Measurements from ENCODE around the gene TGM4.

TGM4 gene

GRCh38 chr3:44932986-44933944, 58.9 kb downstream of the TGM4 start:
- H4K91ac ChIP-seq (ENCODE audit: low read depth, low read length, poor library complexity), result no peak overlapping the region
- H3K9me3 ChIP-seq (replicated peaks in 1 of 2; ENCODE audit: control insufficient read depth in 2 of 2, insufficient read depth in 1 of 2, low read depth in 1 of 2, low read length in 2 of 2), result no peaks in the 10 kb centered on the region
- peak overlapping the region; percentile 63 for H3K18ac ChIP-seq (ENCODE audit: low read length)
- H3K23ac ChIP-seq (ENCODE audit: low read depth, low read length, poor library complexity), result peak overlapping the region; percentile 30
- peak overlapping the region; percentile 25 for H2AFZ ChIP-seq (ENCODE audit: low read length)
- no peak overlapping the region for H3K4me2 ChIP-seq (ENCODE audit: insufficient read depth, low read length, poor library complexity, severe bottlenecking)
- H4K8ac ChIP-seq (ENCODE audit: low read depth, low read length), result no peak overlapping the region
- peaks cover 3% of the 10 kb centered on the region for H3K79me1 ChIP-seq (ENCODE audit: low read depth, low read length)
- H2BK120ac ChIP-seq (ENCODE audit: low read depth, low read length), result peak overlapping the region; percentile 52
- H3K36me3 ChIP-seq (replicated peaks in 1 of 2; ENCODE audit: control insufficient read depth in 2 of 2, insufficient read depth in 2 of 2, low read length in 2 of 2), result peaks cover 15 to 78% of the 10 kb centered on the region in 2 donors
- peaks cover 17 to 20% of the 10 kb centered on the region in 2 donors for H3K4me1 ChIP-seq (ENCODE audit: control insufficient read depth in 2 of 2, insufficient read depth in 1 of 2, low read depth in 1 of 2, low read length in 2 of 2)
- peak overlapping the region; percentile 54 for H2BK5ac ChIP-seq (ENCODE audit: low read length)
- no peak for DNase-seq (ENCODE audit: low spot score)
- no peak overlapping the region for H3K4me3 ChIP-seq (ENCODE audit: low read length in 2 of 2)
- no peak overlapping the region for H3K4ac ChIP-seq (ENCODE audit: low read length)
- H3K14ac ChIP-seq (ENCODE audit: low read length), result no peak overlapping the region
- H2AK5ac ChIP-seq (ENCODE audit: low read depth, low read length), result peak overlapping the region; percentile 78
- H3K9ac ChIP-seq (ENCODE audit: low read depth, low read length, poor library complexity), result no peak overlapping the region
- peak overlapping the region; percentile 77 for H3K27ac ChIP-seq (replicated peaks; ENCODE audit: low read length)
- peak overlapping the region; percentile 5 for H2BK15ac ChIP-seq (ENCODE audit: low read length)
- H3K27me3 ChIP-seq (ENCODE audit: control insufficient read depth in 3 of 3, insufficient read depth in 3 of 3, low read depth in 1 of 3, low read length in 3 of 3), result no peaks in the 10 kb centered on the region
- WGBS, 2 donors (ENCODE audit: extremely low coverage in 2 of 2, insufficient read length in 2 of 2, insufficient replicate concordance in 1 of 2), result no CpG with 5 or more reads among the region's 14 CpGs
- no peak overlapping the region for H2BK12ac ChIP-seq (ENCODE audit: low read length)

- WGBS, 2 donors (ENCODE audit: extremely low coverage in 2 of 2, insufficient read length in 2 of 2, insufficient replicate concordance in 1 of 2), result no CpG with 5 or more reads among the region's 6 CpGs
- H3K36me3 ChIP-seq (replicated peaks in 1 of 2; ENCODE audit: control insufficient read depth in 2 of 2, insufficient read depth in 2 of 2, low read length in 2 of 2), result peaks cover 22 to 79% of the 10 kb centered on the region in 2 donors
- H4K8ac ChIP-seq (ENCODE audit: low read depth, low read length), result no peak overlapping the region
- H3K27me3 ChIP-seq (ENCODE audit: control insufficient read depth in 3 of 3, insufficient read depth in 3 of 3, low read depth in 1 of 3, low read length in 3 of 3), result no peaks in the 10 kb centered on the region
- H2BK15ac ChIP-seq (ENCODE audit: low read length), result no peak overlapping the region
- H3K4me3 ChIP-seq (ENCODE audit: low read length in 2 of 2), result no peak overlapping the region
- peaks cover 0 to 1% of the 10 kb centered on the region in 2 donors for H3K4me1 ChIP-seq (ENCODE audit: control insufficient read depth in 2 of 2, insufficient read depth in 1 of 2, low read depth in 1 of 2, low read length in 2 of 2)
- H2BK120ac ChIP-seq (ENCODE audit: low read depth, low read length), result no peak overlapping the region
- no peaks in the 10 kb centered on the region for H3K9me3 ChIP-seq (replicated peaks in 1 of 2; ENCODE audit: control insufficient read depth in 2 of 2, insufficient read depth in 1 of 2, low read depth in 1 of 2, low read length in 2 of 2)
- H3K4me2 ChIP-seq (ENCODE audit: insufficient read depth, low read length, poor library complexity, severe bottlenecking), result no peak overlapping the region
- H3K4ac ChIP-seq (ENCODE audit: low read length), result no peak overlapping the region
- no peak overlapping the region for H3K23ac ChIP-seq (ENCODE audit: low read depth, low read length, poor library complexity)
- H3K14ac ChIP-seq (ENCODE audit: low read length), result no peak overlapping the region
- no peak for DNase-seq (ENCODE audit: low spot score)
- H2AK5ac ChIP-seq (ENCODE audit: low read depth, low read length), result no peak overlapping the region
- no peak overlapping the region for H3K9ac ChIP-seq (ENCODE audit: low read depth, low read length, poor library complexity)
- H3K79me1 ChIP-seq (ENCODE audit: low read depth, low read length), result no peaks in the 10 kb centered on the region
- no peak overlapping the region for H3K18ac ChIP-seq (ENCODE audit: low read length)
- no peak overlapping the region for H2BK12ac ChIP-seq (ENCODE audit: low read length)
- no peak overlapping the region for H2BK5ac ChIP-seq (ENCODE audit: low read length)
- no peak overlapping the region for H4K91ac ChIP-seq (ENCODE audit: low read depth, low read length, poor library complexity)
- H2AFZ ChIP-seq (ENCODE audit: low read length), result no peak overlapping the region
- H3K27ac ChIP-seq (replicated peaks; ENCODE audit: low read length), result no peak overlapping the region
Observed at GRCh38 chr3:44939581-44940036, 65.2 kb downstream of the TGM4 start.

GRCh38 chr3:44942202-44942921, 68.0 kb downstream of the TGM4 start:
- no peak overlapping the region for H3K4me3 ChIP-seq (ENCODE audit: low read length in 2 of 2)
- H4K91ac ChIP-seq (ENCODE audit: low read depth, low read length, poor library complexity), result no peak overlapping the region
- no peak overlapping the region for H2AFZ ChIP-seq (ENCODE audit: low read length)
- H3K9me3 ChIP-seq (replicated peaks in 1 of 2; ENCODE audit: control insufficient read depth in 2 of 2, insufficient read depth in 1 of 2, low read depth in 1 of 2, low read length in 2 of 2), result no peaks in the 10 kb centered on the region
- H3K14ac ChIP-seq (ENCODE audit: low read length), result no peak overlapping the region
- no peak overlapping the region for H3K4me2 ChIP-seq (ENCODE audit: insufficient read depth, low read length, poor library complexity, severe bottlenecking)
- H3K9ac ChIP-seq (ENCODE audit: low read depth, low read length, poor library complexity), result no peak overlapping the region
- no peak for DNase-seq (ENCODE audit: low spot score)
- WGBS, 2 donors (ENCODE audit: extremely low coverage in 2 of 2, insufficient read length in 2 of 2, insufficient replicate concordance in 1 of 2), result no CpG with 5 or more reads among the region's 9 CpGs
- no peak overlapping the region for H2AK5ac ChIP-seq (ENCODE audit: low read depth, low read length)
- H3K79me1 ChIP-seq (ENCODE audit: low read depth, low read length), result no peaks in the 10 kb centered on the region
- H4K8ac ChIP-seq (ENCODE audit: low read depth, low read length), result no peak overlapping the region
- H3K36me3 ChIP-seq (replicated peaks in 1 of 2; ENCODE audit: control insufficient read depth in 2 of 2, insufficient read depth in 2 of 2, low read length in 2 of 2), result peaks cover 24 to 76% of the 10 kb centered on the region in 2 donors
- H2BK120ac ChIP-seq (ENCODE audit: low read depth, low read length), result no peak overlapping the region
- no peaks in the 10 kb centered on the region for H3K27me3 ChIP-seq (ENCODE audit: control insufficient read depth in 3 of 3, insufficient read depth in 3 of 3, low read depth in 1 of 3, low read length in 3 of 3)
- no peak overlapping the region for H2BK5ac ChIP-seq (ENCODE audit: low read length)
- no peak overlapping the region for H2BK15ac ChIP-seq (ENCODE audit: low read length)
- no peak overlapping the region for H3K27ac ChIP-seq (replicated peaks; ENCODE audit: low read length)
- peaks cover 0 to 2% of the 10 kb centered on the region in 2 donors for H3K4me1 ChIP-seq (ENCODE audit: control insufficient read depth in 2 of 2, insufficient read depth in 1 of 2, low read depth in 1 of 2, low read length in 2 of 2)
- H3K23ac ChIP-seq (ENCODE audit: low read depth, low read length, poor library complexity), result no peak overlapping the region
- H3K4ac ChIP-seq (ENCODE audit: low read length), result no peak overlapping the region
- H3K18ac ChIP-seq (ENCODE audit: low read length), result no peak overlapping the region
- no peak overlapping the region for H2BK12ac ChIP-seq (ENCODE audit: low read length)

- H3K18ac ChIP-seq (ENCODE audit: low read length), result no peak overlapping the region
- H3K23ac ChIP-seq (ENCODE audit: low read depth, low read length, poor library complexity), result no peak overlapping the region
- H3K79me1 ChIP-seq (ENCODE audit: low read depth, low read length), result no peaks in the 10 kb centered on the region
- H3K9ac ChIP-seq (ENCODE audit: low read depth, low read length, poor library complexity), result no peak overlapping the region
- H4K91ac ChIP-seq (ENCODE audit: low read depth, low read length, poor library complexity), result no peak overlapping the region
- no peak overlapping the region for H3K4me3 ChIP-seq (ENCODE audit: low read length in 2 of 2)
- no peak overlapping the region for H3K14ac ChIP-seq (ENCODE audit: low read length)
- no peak overlapping the region for H2BK12ac ChIP-seq (ENCODE audit: low read length)
- DNase-seq (ENCODE audit: low spot score), result no peak
- no peak overlapping the region for H4K8ac ChIP-seq (ENCODE audit: low read depth, low read length)
- H2BK120ac ChIP-seq (ENCODE audit: low read depth, low read length), result no peak overlapping the region
- H3K9me3 ChIP-seq (replicated peaks in 1 of 2; ENCODE audit: control insufficient read depth in 2 of 2, insufficient read depth in 1 of 2, low read depth in 1 of 2, low read length in 2 of 2), result no peaks in the 10 kb centered on the region
- no peak overlapping the region for H3K4ac ChIP-seq (ENCODE audit: low read length)
- H3K4me2 ChIP-seq (ENCODE audit: insufficient read depth, low read length, poor library complexity, severe bottlenecking), result no peak overlapping the region
- H2AK5ac ChIP-seq (ENCODE audit: low read depth, low read length), result no peak overlapping the region
- H3K27me3 ChIP-seq (ENCODE audit: control insufficient read depth in 3 of 3, insufficient read depth in 3 of 3, low read depth in 1 of 3, low read length in 3 of 3), result no peaks in the 10 kb centered on the region
- H3K4me1 ChIP-seq (ENCODE audit: control insufficient read depth in 2 of 2, insufficient read depth in 1 of 2, low read depth in 1 of 2, low read length in 2 of 2), result peaks cover 1 to 12% of the 10 kb centered on the region in 2 donors
- peaks cover 4 to 25% of the 10 kb centered on the region in 2 donors for H3K36me3 ChIP-seq (replicated peaks in 1 of 2; ENCODE audit: control insufficient read depth in 2 of 2, insufficient read depth in 2 of 2, low read length in 2 of 2)
- no peak overlapping the region for H3K27ac ChIP-seq (replicated peaks; ENCODE audit: low read length)
- no CpG with 5 or more reads among the region's 3 CpGs for WGBS, 2 donors (ENCODE audit: extremely low coverage in 2 of 2, insufficient read length in 2 of 2, insufficient replicate concordance in 1 of 2)
- H2BK5ac ChIP-seq (ENCODE audit: low read length), result no peak overlapping the region
- H2BK15ac ChIP-seq (ENCODE audit: low read length), result no peak overlapping the region
- H2AFZ ChIP-seq (ENCODE audit: low read length), result no peak overlapping the region
Observed at GRCh38 chr3:44948239-44948638, 73.8 kb downstream of the TGM4 start.

All from neuronal stem cell (in vitro differentiated cells).